ENCODE results near the gene FGD3.

DNA sequence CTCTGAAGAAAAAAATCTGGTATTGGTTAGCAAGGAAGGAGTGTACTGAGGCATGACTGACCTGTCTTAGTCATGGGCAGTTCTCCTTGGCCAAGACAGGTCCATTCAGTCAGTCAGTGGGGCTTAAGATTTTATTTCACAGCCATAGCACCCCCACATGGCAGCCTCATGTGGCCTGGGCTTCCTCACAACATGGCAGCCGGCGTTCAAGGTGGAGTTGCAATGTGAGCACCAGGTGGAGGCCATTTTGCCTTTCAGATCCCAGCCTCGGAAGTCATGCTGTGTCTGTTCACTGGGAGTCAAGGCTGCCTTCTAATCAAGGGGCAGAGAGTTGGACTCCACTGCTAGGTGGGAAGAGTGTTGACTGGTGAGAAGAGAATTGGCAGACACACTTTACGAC lies 138.4 kb downstream of the FGD3 start:
- TF ChIP-seq, protein P1, sequence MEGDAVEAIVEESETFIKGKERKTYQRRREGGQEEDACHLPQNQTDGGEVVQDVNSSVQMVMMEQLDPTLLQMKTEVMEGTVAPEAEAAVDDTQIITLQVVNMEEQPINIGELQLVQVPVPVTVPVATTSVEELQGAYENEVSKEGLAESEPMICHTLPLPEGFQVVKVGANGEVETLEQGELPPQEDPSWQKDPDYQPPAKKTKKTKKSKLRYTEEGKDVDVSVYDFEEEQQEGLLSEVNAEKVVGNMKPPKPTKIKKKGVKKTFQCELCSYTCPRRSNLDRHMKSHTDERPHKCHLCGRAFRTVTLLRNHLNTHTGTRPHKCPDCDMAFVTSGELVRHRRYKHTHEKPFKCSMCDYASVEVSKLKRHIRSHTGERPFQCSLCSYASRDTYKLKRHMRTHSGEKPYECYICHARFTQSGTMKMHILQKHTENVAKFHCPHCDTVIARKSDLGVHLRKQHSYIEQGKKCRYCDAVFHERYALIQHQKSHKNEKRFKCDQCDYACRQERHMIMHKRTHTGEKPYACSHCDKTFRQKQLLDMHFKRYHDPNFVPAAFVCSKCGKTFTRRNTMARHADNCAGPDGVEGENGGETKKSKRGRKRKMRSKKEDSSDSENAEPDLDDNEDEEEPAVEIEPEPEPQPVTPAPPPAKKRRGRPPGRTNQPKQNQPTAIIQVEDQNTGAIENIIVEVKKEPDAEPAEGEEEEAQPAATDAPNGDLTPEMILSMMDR (IDR thresholded peaks at IDR 0.05), result no peak
- no peak for TF ChIP-seq ZFX (IDR thresholded peaks at IDR 0.05; ENCODE audit: borderline replicate concordance)
